ENCODE measurements around the gene SLC16A5.
"Not testable (repeated sequence)": the region's sequence is repeated elsewhere in the genome, so short reads cannot be mapped to it uniquely, and the experiment has no call there.

SLC16A5 gene

GRCh38 chr17:75135946-75136345, 48.2 kb downstream of the SLC16A5 start:
- DNase-seq, result no peak

GRCh38 chr17:75137762-75138161, 50.0 kb downstream of the SLC16A5 start:
- DNase-seq, result not testable (repeated sequence)

- DNase-seq, result no peak
Measured at GRCh38 chr17:75138519-75138918, 50.8 kb downstream of the SLC16A5 start.

- DNase-seq, result no peak
Measured at GRCh38 chr17:75142236-75142971, 54.6 kb downstream of the SLC16A5 start.

GRCh38 chr17:75144816-75145512, 57.2 kb downstream of the SLC16A5 start:
- DNase-seq, result no peak

- no peak for DNase-seq
Measured at GRCh38 chr17:75146592-75146991, 58.8 kb downstream of the SLC16A5 start.

GRCh38 chr17:75147878-75148546, 60.3 kb downstream of the SLC16A5 start:
- no peak for DNase-seq

- no peak for DNase-seq
Measured at GRCh38 chr17:75151930-75152329, 64.2 kb downstream of the SLC16A5 start.

- no peak for DNase-seq
Measured at GRCh38 chr17:75152523-75152921, 64.8 kb downstream of the SLC16A5 start.

- DNase-seq, result no peak
Measured at GRCh38 chr17:75152922-75153779, 65.4 kb downstream of the SLC16A5 start.

- peak; percentile 49 for DNase-seq
Measured at GRCh38 chr17:75153780-75154194, 66.0 kb downstream of the SLC16A5 start.

- peak; percentile 97 for DNase-seq
Measured at GRCh38 chr17:75154195-75155106, 66.7 kb downstream of the SLC16A5 start, which contains the start of gene JPT1. Gene JPT1, minus strand, starts transcription at chr17:75154512. Its CDS starts 115 bp downstream, at chr17:75154397.

- no peak for DNase-seq
Measured at GRCh38 chr17:75155191-75155601, 67.4 kb downstream of the SLC16A5 start.

Data from T1000 (cell line).